Hypothalamus (tissue), 51 donors: ENCODE measurements around the gene SDF2L1.
"Not testable (repeated sequence)": the region's sequence is repeated elsewhere in the genome, so short reads cannot be mapped to it uniquely, and the experiment has no call there.

Experiments
- DNase-seq, 51 donors: peaks; one replicate each; lab custom pipeline; 2025; lab: John Stamatoyannopoulos, UW

Gene SDF2L1

DNA sequence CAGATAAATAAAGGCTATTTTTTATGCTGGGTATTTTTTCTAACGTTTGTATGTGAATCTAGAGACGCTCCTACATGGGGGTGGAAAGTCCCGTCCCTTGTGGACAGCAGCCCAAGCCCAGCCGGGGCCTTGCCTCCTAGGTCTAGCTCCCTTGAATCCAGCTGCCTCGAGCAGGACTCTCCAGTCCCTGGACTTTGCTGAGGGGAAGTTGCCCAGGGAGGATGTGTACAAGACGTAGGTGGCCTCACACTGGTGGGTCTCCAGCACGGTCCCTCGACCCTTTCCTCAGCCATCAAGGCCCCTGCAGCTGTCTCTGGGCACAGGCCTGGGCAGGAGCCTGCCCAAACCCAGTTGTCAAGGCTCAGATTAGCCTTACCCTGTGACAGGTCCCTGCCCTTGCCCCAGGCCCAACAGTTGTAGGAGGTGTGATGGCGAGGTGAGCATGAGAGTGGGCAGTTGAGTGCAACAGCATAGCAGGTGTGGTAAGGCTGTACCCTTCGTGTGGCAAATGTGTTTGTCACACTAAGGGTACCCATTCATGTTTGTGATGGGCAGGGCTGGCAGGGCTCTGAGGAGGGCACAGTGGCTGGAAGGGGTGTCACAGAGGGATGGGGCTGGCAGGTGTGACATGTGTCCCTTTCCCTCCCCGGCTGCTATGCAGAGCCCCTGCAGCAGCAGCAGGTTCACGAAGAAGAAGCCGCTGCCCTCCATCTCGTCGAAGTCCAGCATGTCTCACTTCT, 6.2 kb upstream of the SDF2L1 start:
- DNase-seq, result no peak

DNA sequence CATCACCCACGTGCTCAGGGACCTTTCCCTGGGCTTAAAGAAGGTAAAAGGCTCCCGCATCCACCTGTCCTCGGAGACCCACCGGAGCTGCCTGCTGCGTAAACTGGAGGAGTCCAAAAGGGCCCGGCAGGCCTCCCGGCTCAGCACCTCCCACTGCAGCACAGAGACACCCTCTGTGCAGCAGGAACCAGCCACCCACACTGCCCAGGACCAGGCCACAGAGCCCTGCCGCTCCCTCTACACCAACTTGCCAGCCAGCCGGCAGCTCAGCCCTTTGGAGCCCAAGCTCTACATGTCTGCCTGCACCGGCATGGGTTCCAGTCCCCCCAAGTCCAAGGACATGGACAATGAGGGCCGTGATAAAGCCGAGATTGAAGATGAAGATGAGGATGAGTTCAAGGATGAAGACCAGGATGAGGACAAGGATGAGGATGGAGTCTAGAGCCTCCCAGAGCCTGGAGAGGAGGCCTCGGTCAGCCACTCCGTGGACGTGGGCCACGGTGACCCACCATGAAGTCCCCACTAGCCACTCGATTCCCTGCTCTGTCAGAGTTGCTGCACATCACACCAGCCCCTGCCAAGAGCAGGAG, 5.4 kb upstream of the SDF2L1 start:
- DNase-seq, result no peak

DNA sequence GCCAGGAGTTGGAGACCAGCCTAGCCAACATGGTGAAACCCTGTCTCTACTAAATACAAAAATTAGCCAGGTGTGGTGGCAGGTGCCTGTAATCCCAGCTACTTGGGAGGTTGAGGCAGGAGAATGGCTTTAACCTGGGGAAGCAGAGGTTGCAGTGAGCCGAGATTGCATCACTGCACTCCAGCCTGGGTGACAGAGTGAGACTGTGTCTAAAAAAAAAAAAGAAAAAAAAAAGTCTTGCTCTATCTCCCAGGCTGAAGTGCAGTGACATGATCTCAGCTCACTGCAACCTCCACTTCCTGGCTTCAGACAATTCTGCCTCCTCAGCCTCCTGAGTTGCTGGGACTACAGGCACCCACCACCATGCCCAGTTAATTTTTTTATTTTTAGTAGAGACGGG, 4.7 kb upstream of the SDF2L1 start:
- not testable (repeated sequence) for DNase-seq

DNA sequence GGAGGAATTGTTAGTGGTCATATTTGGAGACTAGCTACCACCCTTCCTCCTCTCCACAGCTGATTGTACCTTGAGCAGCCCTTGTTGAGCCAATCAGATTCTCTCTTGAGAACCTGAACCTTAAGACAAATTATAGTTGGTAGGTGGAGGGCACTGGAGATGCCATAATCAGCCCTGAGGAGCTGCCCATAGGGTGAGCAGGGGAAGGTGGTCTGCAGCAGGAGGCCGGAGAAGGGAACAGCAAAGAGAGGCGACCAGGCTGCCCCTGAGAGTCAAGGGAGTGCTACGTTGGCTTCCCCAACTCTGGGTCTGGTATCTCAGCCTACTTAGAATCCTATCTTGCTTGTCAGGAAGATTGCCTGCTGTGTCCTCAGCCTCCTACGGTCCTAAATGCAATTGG, 2.7 kb upstream of the SDF2L1 start:
- DNase-seq, result no peak

DNA sequence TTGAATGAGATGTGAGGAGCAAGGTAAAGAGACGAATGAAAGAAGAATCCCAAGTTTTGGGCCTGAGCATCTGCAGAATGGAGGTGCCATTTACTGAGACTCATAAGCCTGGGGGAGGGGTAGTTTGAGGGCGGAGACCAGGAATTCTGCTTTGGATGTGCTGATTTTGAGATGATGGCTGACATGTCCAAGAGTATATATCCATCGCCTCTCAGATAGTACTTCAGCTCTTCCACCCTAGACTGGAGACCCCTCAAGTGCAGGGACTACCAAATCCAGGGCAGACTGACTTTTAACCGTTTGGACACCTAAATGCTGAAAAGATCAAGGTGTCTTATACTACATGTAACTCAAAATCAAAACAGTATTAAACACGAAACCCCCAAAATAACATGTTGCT, 1.3 kb upstream of the SDF2L1 start:
- DNase-seq, result no peak

DNA sequence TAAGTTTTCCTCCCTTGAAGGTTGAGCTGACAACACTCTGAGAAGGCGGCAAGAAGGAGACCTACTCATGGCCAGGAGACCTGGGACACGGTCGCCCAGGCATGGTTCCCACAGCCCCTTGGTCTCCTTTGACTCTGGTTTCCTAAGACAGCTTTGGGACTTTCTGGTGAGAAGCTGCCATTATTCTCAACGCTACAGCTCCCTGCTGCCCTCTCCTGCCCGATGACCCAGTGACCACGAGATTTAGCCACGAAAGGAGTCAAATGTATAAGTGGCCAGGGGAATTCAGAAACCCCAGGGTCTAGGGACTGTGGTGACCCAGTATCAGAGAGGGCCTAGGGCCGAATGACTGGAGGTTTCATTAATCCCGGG, 699 bp upstream of the SDF2L1 start:
- peak in 14 of 51 donors; percentile 29 to 80 (median 44) for DNase-seq

DNA sequence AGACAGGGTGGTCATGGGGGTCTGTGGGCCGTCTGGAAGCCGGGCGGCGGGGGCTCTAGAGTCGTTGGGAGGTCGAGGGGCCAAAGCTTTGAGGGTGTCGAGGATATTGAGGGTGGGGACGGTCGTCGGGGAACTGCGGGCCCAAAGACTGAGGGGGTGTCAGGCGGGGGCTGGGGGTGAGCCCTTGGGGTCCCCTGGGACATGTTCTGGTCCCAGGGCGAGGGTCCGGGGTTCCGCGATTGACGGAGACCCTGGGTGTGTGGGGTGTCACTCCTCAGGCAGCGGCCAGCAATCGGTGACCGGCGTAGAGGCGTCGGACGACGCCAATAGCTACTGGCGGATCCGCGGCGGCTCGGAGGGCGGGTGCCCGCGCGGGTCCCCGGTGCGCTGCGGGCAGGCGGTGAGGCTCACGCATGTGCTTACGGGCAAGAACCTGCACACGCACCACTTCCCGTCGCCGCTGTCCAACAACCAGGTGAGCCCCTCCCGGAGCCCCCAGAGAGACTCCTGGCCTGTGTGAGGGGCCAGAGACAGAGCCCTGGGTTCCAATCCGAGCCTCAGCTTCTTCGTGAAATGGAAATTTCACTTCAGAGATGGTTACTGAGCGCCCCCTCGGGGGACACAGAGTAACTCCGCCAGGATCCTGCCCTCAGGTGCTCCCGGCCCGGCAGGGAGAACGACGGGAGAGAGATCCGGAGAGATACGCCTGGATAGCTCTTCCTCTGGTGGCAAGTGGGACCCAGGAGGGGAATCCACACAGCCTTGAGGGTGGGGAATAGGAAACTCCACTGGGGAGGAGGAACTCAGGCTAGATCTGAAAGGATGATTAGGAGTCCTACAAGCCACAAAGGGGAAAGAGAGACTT, 714 bp downstream of the SDF2L1 start:
- DNase-seq, result peak in 14 of 51 donors; percentile 8 to 40 (median 25)

DNA sequence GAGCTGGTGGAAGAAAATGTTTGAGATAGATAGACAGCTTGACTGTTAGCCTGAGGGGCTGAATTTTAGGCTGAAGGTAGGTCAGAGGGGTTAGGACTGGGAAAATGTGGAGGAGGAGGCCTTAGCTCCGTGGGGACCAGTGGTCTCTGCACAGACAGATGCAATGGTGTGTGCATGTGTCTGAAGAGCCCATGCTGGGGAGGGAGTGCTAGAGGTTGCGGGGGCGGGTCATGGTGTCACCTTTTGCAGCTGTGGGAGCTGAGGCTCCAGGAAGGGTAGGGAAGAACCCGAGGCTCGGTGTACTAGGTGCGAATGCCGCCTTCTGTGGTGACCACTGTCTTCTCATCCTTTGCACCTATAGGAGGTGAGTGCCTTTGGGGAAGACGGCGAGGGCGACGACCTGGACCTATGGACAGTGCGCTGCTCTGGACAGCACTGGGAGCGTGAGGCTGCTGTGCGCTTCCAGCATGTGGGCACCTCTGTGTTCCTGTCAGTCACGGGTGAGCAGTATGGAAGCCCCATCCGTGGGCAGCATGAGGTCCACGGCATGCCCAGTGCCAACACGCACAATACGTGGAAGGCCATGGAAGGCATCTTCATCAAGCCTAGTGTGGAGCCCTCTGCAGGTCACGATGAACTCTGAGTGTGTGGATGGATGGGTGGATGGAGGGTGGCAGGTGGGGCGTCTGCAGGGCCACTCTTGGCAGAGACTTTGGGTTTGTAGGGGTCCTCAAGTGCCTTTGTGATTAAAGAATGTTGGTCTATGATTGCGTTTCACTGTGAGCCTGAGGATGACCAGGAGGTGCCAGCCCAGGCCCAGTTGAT, 1.6 kb downstream of the SDF2L1 start:
- DNase-seq, result no peak

DNA sequence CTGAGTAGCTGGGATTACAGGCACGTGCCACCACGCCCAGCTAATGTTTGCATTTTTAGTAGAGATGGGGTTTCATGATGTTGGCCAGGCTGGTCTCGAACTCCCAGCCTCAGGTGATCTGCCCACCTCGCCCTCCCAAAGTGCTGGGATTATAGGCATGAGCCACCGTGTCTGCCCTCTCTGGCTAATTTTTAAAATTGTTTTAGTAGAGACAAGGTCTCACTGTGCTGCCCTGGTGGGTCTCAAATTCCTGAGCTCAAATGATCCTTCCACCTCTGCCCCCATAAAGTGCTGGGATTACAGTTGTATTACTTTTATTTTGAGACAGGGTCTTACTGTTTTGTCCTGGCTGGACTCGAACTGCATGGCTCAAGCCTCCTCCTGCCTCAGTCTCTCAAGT, 3.4 kb downstream of the SDF2L1 start:
- DNase-seq, result not testable (repeated sequence)

DNA sequence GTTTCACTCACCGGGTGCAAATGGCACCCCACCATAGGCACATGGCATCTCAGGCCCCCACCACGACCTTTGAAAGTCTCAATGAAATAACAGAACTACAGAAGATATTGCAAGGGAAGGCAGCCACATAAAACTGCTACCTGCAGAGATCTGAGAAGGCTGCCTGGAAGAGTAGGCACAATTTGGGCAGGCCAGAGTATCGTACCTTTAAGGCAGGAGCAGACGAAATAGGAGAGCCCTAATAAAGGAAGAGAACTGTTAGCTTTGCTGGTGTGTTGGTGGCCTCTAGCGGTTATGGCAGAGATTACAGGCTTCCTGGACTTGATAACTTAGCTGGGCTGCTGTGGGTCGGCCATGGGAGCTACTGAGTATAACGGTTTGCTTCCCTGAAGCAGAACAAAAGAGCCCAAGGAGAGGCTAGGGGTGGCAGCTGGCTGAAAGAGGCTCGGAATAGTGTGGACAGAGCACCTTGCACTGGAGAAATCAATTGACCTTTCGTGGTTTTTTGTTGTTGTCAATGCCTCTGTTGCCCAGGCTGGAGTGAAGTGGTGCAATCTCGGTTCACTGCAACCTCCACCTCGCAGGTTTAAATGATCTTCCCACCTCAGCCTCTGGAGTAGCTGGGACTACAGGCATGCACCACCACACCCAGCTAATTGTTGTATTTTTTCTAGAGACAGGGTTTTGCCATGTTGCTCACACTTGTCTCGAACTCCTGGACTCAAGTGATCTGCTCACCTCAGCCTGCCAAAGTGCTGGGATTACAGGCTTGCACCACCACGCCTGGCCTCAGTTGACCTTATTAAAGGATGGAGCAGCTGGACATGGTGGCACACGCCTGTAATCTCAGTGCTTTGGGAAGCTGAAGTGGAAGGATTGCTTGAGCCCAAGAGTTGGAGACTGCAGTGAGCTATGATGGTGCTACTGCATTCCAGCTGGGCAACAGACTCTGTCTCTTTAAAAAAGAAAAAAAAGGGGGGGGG, 4.8 kb downstream of the SDF2L1 start:
- DNase-seq, result peak in 37 of 51 donors; percentile 8 to 80 (median 44)

DNA sequence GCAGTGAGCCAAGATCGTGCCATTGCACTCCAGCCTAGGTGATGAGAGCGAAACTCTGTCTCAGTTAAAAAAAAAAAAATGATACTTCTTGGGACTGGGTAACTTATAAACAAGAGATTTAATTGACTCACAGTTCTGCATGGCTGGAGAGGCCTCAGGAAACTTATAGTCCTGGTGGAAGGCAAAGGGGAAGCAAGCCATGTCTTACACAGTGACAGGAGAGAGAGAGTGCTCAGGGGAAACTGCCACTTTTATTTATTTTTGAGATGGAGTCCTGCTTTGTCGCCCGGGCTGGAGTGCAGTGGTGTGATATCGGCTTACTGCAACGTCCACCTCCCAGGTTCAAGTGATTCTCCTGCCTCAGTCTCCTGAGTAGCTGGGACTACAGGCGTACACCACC, 8.2 kb downstream of the SDF2L1 start:
- DNase-seq, result no peak

DNA sequence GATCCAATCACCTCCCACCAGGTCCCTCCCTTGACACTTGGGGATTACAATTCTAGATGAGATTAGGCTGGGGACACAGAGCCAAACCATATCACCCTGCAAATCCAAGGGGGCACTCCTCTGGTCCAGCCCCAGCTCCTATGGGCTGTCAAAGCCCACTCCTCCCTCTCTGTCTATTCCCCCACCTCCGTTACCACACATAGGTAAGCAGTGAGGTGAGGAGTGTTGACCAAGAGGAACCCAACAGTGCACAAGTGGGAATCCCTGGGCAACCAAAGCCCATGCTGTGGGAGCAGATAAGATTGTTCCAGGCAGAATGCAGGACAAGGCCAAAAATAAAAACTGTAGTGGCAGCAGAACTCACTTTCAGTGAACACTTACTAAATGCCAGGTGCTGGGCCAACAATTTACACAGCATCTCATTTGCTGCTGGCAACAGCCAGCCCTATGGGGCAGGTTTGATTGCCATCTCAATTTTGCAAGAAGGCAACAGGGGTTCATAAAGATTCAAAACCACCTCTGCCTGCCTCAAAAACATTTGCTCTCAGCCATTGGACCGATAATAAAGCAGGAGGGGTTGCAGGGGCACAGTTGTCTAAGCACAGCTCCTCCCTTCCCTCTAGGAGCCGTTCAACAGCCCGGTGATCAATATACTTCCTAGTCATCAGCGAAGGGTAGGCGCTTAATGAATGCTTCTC, 8.9 kb downstream of the SDF2L1 start:
- DNase-seq, result no peak

DNA sequence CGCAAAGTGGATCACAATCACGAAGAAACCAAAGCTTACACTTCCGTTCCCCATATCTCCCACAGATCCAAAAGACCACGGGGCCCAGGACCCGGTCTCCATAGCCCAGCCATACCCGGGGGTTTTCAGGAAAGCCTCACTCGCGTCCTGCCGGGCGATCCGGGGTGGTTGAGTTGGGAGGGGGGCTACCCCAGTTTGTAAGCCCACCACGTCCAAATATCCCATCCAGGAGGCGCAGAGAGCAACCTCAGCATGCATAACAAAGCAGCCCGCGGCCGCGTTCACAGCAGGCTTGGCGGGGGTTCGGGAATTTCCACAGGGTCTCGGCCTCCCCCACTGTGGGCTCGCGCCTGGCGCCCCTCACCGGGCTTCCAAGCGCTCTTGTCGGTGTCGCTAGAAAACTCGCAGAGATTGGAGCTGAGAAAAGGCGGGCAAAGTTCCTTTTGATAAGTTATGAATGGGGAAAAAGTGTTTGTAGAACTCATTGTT, 9.5 kb downstream of the SDF2L1 start:
- DNase-seq, result no peak

DNA sequence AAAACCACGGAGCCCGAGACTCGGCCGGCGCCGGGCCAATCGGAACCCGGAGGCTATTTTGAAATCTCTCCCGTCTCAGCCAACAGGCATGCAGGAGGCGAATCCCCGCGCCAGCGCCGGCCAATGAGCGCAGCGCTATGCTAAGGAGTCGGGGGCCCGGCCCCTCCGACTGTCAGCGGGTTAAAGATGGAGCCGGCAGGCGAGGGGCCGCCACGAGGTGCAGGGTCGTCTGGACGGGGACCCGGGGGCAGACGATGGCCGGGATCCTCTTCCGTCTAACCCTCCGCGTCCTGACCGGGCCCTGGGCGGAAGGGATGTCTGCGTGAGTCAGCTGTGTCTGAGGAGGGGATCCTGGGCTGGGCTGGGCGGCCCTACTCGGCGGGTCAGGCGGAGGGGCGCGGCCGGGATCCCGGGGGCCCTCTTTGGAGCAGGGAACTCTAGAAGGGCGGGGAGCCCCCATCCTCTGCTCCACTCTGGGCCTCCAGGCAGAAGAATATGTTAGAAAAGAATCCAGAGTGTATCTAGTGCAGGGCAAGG, 10.0 kb downstream of the SDF2L1 start:
- DNase-seq, result peak in 49 of 51 donors; percentile 27 to 85 (median 66)

DNA sequence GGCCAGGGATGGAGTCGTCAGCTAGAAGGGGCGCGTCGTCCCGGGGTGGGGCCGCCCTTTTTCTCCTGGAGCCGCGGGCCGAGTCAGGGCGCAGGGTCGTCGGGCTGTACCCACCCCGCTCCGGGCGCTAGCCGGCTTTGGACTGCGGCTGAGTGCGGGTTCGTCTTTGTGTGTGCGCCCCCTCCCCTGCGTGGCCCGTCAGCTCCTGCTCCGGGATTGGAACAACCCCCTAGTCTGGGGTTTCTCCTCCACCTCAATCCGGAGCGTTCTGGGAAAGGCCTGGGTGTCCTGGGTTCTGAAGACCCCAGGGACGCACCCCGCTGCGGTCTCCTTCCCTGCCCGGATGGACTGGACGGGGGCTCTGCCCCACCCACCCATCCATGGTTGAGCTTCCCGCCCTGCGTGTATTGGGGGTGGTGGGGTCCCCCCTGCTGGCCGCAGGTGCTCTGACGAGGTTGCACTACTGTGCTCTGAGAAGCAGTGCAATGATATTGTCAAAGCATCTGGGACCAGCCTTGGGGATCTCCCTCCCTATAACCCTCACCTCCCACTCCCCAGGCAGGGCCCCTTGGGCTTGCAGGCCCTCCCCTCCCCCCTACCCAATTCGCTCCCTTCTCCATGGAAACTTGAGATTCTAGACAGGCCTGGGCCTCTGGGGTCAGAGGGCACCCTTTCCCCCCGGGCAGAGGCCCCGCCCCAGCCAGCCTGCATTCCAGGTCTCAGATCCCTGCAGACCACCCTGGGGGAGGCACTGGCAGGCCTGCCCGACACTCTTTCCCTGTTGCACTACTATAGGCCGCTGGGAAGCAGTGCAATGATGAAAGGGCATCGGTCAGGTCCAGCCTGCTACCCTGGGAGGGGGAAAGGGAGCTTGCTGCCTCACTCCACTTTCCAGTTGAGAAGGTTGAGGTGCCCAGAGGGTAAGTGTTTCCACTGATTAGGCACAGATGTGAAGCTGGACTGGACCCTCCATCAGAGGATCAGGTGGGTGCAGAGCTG, 10.7 kb downstream of the SDF2L1 start:
- no peak for DNase-seq

DNA sequence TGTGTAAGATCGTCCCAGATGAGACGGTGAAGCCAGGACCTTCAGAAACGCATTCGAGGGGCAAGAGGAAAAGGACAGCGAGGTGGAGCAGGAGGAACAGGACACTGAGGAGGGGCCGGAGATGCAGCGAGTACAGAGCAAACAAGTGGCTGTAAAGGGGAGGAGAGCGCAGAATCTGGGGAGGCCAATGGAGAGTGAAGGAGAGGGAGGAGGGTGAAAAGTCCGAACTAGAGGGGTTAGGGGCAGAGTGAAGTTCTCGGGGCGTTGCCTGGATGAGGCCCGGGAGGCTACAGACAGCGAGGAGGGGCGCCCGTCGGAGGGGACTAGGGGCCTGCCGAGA, 14.9 kb downstream of the SDF2L1 start:
- no peak for DNase-seq

DNA sequence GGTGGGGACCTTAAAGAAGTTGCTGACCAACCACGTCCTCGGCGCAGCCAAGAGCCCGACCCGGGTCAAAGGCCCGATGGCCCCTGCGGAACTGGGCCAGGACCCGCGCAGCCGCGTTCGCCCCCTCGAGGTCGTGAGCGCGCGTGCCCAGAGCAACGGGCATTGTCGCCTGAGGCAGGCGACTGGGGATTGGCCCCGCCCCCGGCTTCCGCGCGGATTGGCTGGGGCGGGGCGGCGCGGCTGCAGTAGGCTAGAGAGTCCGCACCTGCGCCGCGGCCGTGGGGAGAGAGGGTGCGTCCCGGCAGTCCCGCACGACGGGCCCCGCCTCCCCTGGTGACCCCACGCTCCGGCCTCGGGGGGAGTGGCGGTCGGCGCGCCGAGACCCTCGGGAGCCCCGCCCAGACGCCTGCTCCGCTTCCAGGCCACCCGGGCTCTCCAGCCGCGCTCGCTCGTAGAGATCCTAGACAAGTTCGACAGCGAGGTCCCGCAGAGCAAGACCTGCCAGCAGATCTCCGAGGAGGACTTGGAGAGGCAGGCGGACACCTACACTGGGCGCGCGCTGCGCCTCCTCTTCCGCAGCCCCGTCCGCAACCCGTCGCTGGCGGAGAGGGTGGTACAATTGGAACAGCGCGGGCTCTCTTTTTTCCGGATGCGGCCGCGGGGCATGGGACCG, 15.4 kb downstream of the SDF2L1 start:
- peak in 20 of 51 donors; percentile 2 to 43 (median 16) for DNase-seq
